Measurements from ENCODE around the gene FHIT. TPM values are rescaled to one million over a fixed set of nuclear protein-coding genes. Genes with fewer than 3 reads are reported as not detected.
A peak's percentile ranks its signal among the peaks of the same experiment; 100 is the strongest.

FHIT gene
- total RNA-seq, 1 donor: 2.2 TPM

DNA sequence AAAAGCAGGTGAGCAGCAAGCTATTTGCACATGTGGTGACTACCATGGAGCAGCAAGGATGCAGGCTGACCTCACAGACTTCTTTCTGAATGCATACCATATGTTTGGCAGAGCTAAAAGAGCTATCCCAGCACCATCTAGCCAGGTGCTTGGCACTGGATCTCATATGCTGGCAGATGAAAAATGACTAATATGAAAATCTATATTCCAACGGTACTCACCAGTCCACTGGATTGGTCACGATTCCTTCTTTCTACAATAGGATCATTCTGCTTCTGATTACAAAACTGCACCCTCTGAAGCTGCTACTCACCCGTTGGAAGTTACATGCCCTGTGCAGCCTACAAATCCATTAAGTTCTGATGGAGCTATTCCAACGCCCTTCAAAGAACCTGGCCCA lies 1487.1 kb downstream of the FHIT start:
- no peak for DNase-seq (ENCODE audit: low read depth)
- H3K4me3 ChIP-seq (ENCODE audit: low read depth, low read length): no peak overlapping the region
- TF ChIP-seq, protein P1, sequence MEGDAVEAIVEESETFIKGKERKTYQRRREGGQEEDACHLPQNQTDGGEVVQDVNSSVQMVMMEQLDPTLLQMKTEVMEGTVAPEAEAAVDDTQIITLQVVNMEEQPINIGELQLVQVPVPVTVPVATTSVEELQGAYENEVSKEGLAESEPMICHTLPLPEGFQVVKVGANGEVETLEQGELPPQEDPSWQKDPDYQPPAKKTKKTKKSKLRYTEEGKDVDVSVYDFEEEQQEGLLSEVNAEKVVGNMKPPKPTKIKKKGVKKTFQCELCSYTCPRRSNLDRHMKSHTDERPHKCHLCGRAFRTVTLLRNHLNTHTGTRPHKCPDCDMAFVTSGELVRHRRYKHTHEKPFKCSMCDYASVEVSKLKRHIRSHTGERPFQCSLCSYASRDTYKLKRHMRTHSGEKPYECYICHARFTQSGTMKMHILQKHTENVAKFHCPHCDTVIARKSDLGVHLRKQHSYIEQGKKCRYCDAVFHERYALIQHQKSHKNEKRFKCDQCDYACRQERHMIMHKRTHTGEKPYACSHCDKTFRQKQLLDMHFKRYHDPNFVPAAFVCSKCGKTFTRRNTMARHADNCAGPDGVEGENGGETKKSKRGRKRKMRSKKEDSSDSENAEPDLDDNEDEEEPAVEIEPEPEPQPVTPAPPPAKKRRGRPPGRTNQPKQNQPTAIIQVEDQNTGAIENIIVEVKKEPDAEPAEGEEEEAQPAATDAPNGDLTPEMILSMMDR (IDR thresholded peaks at IDR 0.05; ENCODE audit: insufficient read depth, low read depth, low read length): no peak

DNA sequence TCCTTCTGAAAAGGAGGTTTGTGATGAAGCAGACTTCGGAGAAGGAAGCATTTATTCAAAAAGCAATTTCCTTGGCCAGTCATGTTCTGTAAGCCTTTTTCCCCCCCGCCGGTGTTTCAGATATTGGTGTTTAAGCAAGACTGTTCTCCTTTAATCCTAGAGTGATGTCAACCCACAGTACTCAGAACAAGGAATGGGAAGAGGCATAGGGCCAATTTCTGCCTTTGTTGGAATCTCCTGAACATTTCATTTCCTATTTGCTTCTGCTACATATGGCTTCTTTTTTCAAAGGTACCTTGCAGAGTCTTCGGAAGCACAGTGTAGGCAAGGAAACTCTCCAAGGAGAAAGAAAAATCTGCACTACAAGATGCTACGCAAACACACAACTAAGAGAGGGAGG lies 1488.3 kb downstream of the FHIT start:
- DNase-seq (ENCODE audit: low read depth): peak; percentile 39
- H3K4me3 ChIP-seq (ENCODE audit: low read depth, low read length): no peak overlapping the region
- TF ChIP-seq, protein P1 (IDR thresholded peaks at IDR 0.05; ENCODE audit: insufficient read depth, low read depth, low read length): no peak

DNA sequence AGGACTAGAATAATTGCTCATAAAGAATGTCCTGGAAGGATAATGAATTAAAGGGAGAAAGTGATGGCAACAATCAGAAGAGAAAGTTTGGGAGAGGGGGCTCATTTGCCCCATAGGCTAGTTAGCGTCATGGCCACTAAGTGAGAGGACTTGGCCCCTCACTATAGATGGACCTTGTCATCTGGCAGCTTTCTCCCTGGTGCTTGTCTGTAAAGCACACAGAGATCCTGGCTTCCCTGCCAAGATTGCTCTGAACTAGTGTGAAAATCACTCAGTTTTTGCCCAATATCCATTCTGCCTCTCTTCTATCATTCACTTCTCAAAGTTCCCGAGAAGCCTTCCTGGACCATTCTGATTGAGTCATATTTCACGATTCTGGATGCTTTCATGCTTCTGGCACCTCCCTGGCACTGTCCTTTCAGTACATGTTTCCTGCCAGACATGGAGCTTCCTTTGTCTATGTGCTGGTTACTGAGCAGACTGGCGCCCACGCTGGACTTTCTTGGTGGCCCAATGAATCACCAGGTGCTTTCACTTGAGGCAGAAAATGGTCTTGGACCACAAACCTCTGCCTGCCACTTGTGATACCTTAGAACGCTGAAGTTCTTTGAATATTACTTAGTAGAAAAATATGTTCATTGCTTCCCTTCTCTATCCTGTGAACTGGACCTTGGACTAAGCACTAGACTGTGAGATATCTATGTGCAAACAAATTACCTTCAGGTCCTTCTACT lies 1491.8 kb downstream of the FHIT start:
- no peak overlapping the region for H3K4me3 ChIP-seq (ENCODE audit: low read depth, low read length)
- DNase-seq (ENCODE audit: low read depth): no peak
- TF ChIP-seq, protein P1 (IDR thresholded peaks at IDR 0.05; ENCODE audit: insufficient read depth, low read depth, low read length): no peak

DNA sequence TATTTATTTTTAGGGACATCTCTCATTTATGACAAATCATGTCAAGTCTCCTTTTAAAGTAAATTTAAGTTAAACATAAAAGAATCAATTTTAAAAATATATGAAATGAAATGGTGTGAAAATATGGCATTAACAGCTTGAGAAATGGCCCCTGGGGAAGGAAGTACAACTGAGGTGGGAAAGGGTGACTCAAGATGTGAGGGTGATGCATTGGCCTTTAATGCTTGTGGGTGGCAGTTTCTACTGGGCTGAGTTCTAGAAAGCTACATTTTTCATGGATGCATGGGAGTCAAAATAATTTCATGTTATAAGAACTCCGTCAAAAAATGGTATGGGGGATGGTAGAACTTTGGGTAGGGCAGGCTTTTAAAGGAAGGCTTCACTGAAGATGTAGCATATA lies 1492.6 kb downstream of the FHIT start:
- no peak for DNase-seq (ENCODE audit: low read depth)
- TF ChIP-seq, protein P1 (IDR thresholded peaks at IDR 0.05; ENCODE audit: insufficient read depth, low read depth, low read length): no peak
- no peak overlapping the region for H3K4me3 ChIP-seq (ENCODE audit: low read depth, low read length)

DNA sequence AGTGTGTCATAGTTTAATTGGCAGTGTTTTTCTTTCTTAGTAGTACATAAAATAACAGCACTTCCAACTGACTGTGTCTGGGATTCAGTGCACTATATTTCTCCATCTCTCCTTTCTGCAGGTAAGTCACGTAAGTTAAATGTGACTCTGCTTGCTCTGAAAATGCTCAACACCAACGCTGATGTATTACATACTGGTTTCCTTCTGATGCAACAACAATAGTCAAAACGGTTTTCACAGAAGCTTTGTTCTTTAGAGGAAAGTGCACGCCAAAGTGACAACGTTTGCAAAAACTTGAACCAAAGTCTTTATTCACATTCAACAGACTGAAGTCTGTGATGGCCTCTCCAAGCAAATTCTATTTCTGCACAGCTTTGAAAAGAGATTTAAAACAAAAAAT lies 1494.3 kb downstream of the FHIT start:
- no peak overlapping the region for H3K4me3 ChIP-seq (ENCODE audit: low read depth, low read length)
- no peak for DNase-seq (ENCODE audit: low read depth)
- TF ChIP-seq, protein P1 (IDR thresholded peaks at IDR 0.05; ENCODE audit: insufficient read depth, low read depth, low read length): no peak

DNA sequence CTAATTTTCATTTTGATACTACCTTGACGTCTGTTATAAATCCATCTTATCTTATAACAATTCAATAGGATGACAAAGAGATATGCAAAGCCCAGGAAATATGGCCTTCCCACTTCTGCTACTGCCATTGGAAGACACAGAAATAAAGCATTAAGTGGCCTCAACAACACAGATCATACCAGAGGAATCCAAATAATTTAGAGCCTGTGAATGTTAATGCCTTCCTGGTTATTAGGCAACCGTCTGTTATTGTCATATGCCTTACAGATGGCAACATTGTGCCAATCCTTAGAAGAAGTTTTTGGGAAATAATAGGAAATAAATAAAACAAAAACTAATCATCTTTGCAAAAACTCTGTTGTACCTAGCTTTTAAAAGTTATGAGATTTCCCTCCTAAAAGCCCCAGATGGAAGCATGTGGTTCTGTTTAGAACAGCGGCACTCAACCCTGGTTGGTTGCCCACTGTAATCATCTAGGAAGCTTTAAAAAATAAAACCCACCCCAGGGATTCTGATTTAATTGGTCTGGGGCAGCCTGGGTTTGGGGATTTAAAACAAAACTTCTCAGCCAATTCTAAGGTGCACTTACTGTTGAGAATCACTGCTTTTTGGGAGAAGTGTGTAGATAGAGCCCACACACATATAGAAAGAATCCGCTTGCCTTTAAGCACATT lies 1496.7 kb downstream of the FHIT start:
- no peak for DNase-seq (ENCODE audit: low read depth)
- H3K4me3 ChIP-seq (ENCODE audit: low read depth, low read length): no peak overlapping the region
- TF ChIP-seq, protein P1 (IDR thresholded peaks at IDR 0.05; ENCODE audit: insufficient read depth, low read depth, low read length): no peak

Measured in fibroblast of villous mesenchyme (primary cell).